Left ventricle myocardium superior (tissue), 1 donor: ENCODE measurements around the gene TSTD2. TPM values are rescaled to one million over a fixed set of nuclear protein-coding genes. Genes with fewer than 3 reads are reported as not detected.
"Not testable (repeated sequence)": the region's sequence is repeated elsewhere in the genome, so short reads cannot be mapped to it uniquely, and the experiment has no call there.

Experiments used
- ATAC-seq: fragments of 200-7000 bp; cut with Tn5 transposase; one replicate; pipeline ENCODE4 v1.9.1; 2020; ENCODE audit warnings: mild to moderate bottlenecking, moderate library complexity
- DNase-seq: peaks from one replicate; pipeline ENCODE4 v3.0.0-alpha.2; 2020
- intact Hi-C: fragments of 100-400 bp; cut with micrococcal nuclease; formaldehyde crosslinking; loops from one replicate; pipeline ENCODE4 v1.11.0; 2022
- total RNA-seq: library from RNA; stranded (reverse); fragmentation: NEBNext Ultra II Directional; extraction: Animal tissue kit (Norgen Biotek cat#: 25700); gene quantifications from one replicate; pipeline ENCODE4 v1.2.1, GENCODE V29; 2021
- donor health status: DM: no; HTN: yes; CAD: no; lungs with severe emphysema.

Gene TSTD2
- total RNA-seq, 1 donor from 2014 or later: 25.9 TPM

- ATAC-seq (peak; percentile 60), DNase-seq (peak; percentile 69)
- intact Hi-C loops: no loop called here
Measured at GRCh38 chr9:97598461-97599288, 34.5 kb downstream of the TSTD2 start.

- ATAC-seq (no peak), DNase-seq (no peak)
- intact Hi-C loops: no loop called here
Measured at GRCh38 chr9:97596906-97597305, 36.3 kb downstream of the TSTD2 start.

GRCh38 chr9:97594381-97594921 lies 38.7 kb downstream of the TSTD2 start:
- peak; percentile 80 for ATAC-seq
- DNase-seq: peak; percentile 81
- intact Hi-C loops: no loop called here

GRCh38 chr9:97593960-97594359 lies 39.2 kb downstream of the TSTD2 start:
- no peak for ATAC-seq
- DNase-seq: no peak
- intact Hi-C loops: no loop called here

- no peak for DNase-seq
- intact Hi-C loops: no loop called here
- no peak for ATAC-seq
Measured at GRCh38 chr9:97592126-97592525, 41.0 kb downstream of the TSTD2 start.

- DNase-seq (no peak), ATAC-seq (no peak)
- intact Hi-C loops: no loop called here
Measured at GRCh38 chr9:97591535-97591934, 41.6 kb downstream of the TSTD2 start.

- not testable (repeated sequence) for ATAC-seq, DNase-seq
Measured at GRCh38 chr9:97586909-97587308, 46.3 kb downstream of the TSTD2 start.

GRCh38 chr9:97584778-97585177 lies 48.4 kb downstream of the TSTD2 start:
- intact Hi-C loops, ATAC-seq, DNase-seq: not testable (repeated sequence)

More at GRCh38 chr9:97586909-97587308, 46.3 kb downstream of the TSTD2 start:
- intact Hi-C loops: not testable (repeated sequence)

- intact Hi-C loops, DNase-seq, ATAC-seq: not testable (repeated sequence)
Measured at GRCh38 chr9:97581590-97581989, 51.6 kb downstream of the TSTD2 start.

GRCh38 chr9:97579914-97580313 lies 53.3 kb downstream of the TSTD2 start:
- intact Hi-C loops: no loop called here
- peak; percentile 27 for ATAC-seq
- DNase-seq: no peak

GRCh38 chr9:97578846-97579245 lies 54.3 kb downstream of the TSTD2 start:
- ATAC-seq (peak; percentile 53), DNase-seq (peak; percentile 45)
- intact Hi-C loops: no loop called here

- intact Hi-C loops: no loop called here
- ATAC-seq: peak; percentile 26
- DNase-seq: no peak
Measured at GRCh38 chr9:97577051-97577450, 56.1 kb downstream of the TSTD2 start.

- DNase-seq (no peak), ATAC-seq (no peak)
- intact Hi-C loops: no loop called here
Measured at GRCh38 chr9:97575673-97576200, 57.4 kb downstream of the TSTD2 start.

- intact Hi-C loops, DNase-seq, ATAC-seq: not testable (repeated sequence)
Measured at GRCh38 chr9:97574921-97575672, 58.1 kb downstream of the TSTD2 start.

GRCh38 chr9:97574101-97574571 lies 59.0 kb downstream of the TSTD2 start:
- ATAC-seq, intact Hi-C loops, DNase-seq: not testable (repeated sequence)

- ATAC-seq: no peak
- intact Hi-C loops: no loop called here
Measured at GRCh38 chr9:97573482-97574073, 59.6 kb downstream of the TSTD2 start.

GRCh38 chr9:97572892-97573365 lies 60.2 kb downstream of the TSTD2 start:
- no peak for ATAC-seq
- intact Hi-C loops: no loop called here

More at GRCh38 chr9:97573482-97574073, 59.6 kb downstream of the TSTD2 start:
- no peak for DNase-seq

GRCh38 chr9:97572196-97572891 lies 60.8 kb downstream of the TSTD2 start:
- intact Hi-C loops: no loop called here
- no peak for DNase-seq
- ATAC-seq: no peak

More at GRCh38 chr9:97572892-97573365, 60.2 kb downstream of the TSTD2 start:
- DNase-seq: no peak
